ENCODE data around the gene PIERCE2.

Gene PIERCE2

GRCh38 chr15:55468321-55468720, 60.0 kb downstream of the PIERCE2 start:
- Histone ChIP-seq H3K9me3 (ENCODE audit: low read length) (no peaks in the 10 kb centered on the region), H3K36me3 (ENCODE audit: insufficient read depth, low read length) (peaks cover 8% of the 10 kb centered on the region; the same call in 1 of the 2 replicates), H3K9ac (ENCODE audit: low read length) (no peak overlapping the region), H3K4me2 (ENCODE audit: low read length) (no peak overlapping the region), H3K79me2 (ENCODE audit: insufficient read depth, low read length) (no peaks in the 10 kb centered on the region), H3K4me1 (ENCODE audit: insufficient read depth, low read length, severe bottlenecking) (no peaks in the 10 kb centered on the region), H3F3A (ENCODE audit: insufficient read depth, low read length) (no peaks in the 10 kb centered on the region; the same call in 1 of the 2 replicates), H2AFZ (ENCODE audit: low read length) (no peak overlapping the region), H3K27ac (ENCODE audit: low read depth, low read length, poor library complexity, severe bottlenecking) (no peak overlapping the region), H4K20me1 (ENCODE audit: insufficient read depth, low read length) (no peaks in the 10 kb centered on the region), H3K27me3 (ENCODE audit: insufficient read depth, low read length) (no peaks in the 10 kb centered on the region), H3K9me2 (ENCODE audit: low read depth, low read length) (no peaks in the 10 kb centered on the region), H3K4me3 (ENCODE audit: low read depth, low read length, poor library complexity, severe bottlenecking) (no peak overlapping the region)
- TF ChIP-seq EZH2 (IDR thresholded peaks at IDR 0.05; ENCODE audit: borderline replicate concordance, low read length) (no peak), CTCF (IDR thresholded peaks at IDR 0.05; ENCODE audit: low read length) (no peak)
